ENCODE data around the gene TBCD. TPM values are rescaled to one million over a fixed set of nuclear protein-coding genes. Genes with fewer than 3 reads are reported as not detected.

TBCD gene
- total RNA-seq, 2 donors from 2014 or later = 38.9 to 74.8 TPM

DNA sequence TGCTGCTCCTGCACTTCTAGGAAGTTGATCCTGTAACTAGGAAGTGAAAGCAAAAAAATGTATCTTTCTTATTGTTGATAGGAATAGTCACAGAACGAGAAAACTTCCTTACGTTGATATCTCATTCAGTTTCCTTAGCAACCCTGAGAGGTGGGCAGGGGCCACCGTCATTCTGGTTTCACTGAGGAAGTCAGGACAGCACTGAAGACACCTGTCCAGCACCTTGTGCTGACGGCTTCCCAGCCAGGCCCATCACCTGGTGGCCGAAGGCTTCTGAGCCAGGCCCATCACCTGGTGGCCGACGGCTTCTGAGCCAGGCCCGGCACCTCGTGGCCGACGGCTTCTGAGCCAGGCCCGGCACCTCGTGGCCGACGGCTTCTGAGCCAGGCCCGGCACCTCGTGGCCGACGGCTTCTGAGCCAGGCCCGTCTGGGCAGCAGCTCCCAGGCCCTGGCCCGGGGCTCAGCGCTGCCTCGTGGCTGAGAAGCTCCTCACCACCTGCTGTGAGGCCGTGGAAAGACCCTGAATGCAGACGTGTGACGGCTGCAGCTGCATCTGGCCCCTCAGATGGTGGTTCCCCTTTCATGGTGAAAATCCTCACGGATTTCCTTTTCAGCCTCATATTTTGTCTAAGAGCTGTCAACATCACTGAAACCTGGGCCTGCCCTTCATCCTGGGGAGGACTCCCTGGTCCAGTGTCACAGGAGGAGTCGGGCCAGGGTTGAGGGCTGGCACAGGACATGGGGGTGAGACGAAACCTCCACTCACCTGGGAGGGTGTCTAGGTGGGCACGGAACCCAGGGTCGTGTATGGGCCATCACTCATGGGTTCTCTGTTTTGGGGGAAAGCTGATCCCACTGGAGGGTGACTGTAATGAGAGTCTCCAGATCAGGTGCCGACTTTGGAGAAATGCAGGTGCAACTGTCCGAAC is 121.0 kb downstream of the TBCD start:
- no peak for DNase-seq
- no peak overlapping the region for H3K4me3 ChIP-seq
- H3K27me3 ChIP-seq = no peaks in the 10 kb centered on the region
- intact Hi-C loops (cut with DNase I) = loop anchor here (5.0 kb wide), 1 partner anchor 44 kb away; no protein-coding TSS in a partner anchor
- no peak for ATAC-seq
- TF ChIP-seq POLR2A (IDR thresholded peaks at IDR 0.05) = no peak
- no peak for TF ChIP-seq CTCF (IDR thresholded peaks at IDR 0.05)
- WGBS, 2 donors = 87 to 92% methylated on average over 13 to 25 of the region's 33 CpGs
- H3K4me1 ChIP-seq = peaks cover 14% of the 10 kb centered on the region
- no peaks in the 10 kb centered on the region for H3K9me3 ChIP-seq
- H3K36me3 ChIP-seq (replicated peaks in 1 of 2; ENCODE audit: insufficient read depth in 1 of 2, low read depth in 2 of 2) = peaks cover 0 to 4% of the 10 kb centered on the region in 2 donors
- no peak overlapping the region for H3K27ac ChIP-seq

GRCh38 chr17:82873521-82873920 is 121.7 kb downstream of the TBCD start:
- H3K36me3 ChIP-seq (replicated peaks in 1 of 2; ENCODE audit: insufficient read depth in 1 of 2, low read depth in 2 of 2) = peaks cover 0 to 4% of the 10 kb centered on the region in 2 donors
- peaks cover 14% of the 10 kb centered on the region for H3K4me1 ChIP-seq
- TF ChIP-seq CTCF (IDR thresholded peaks at IDR 0.05) = no peak
- TF ChIP-seq POLR2A (IDR thresholded peaks at IDR 0.05) = no peak
- H3K4me3 ChIP-seq = no peak overlapping the region
- H3K9me3 ChIP-seq = no peaks in the 10 kb centered on the region
- WGBS, 2 donors = 92 to 94% methylated on average over 19 of the region's 19 CpGs
- no peak overlapping the region for H3K27ac ChIP-seq
- DNase-seq = no peak
- no peak for ATAC-seq
- H3K27me3 ChIP-seq = no peaks in the 10 kb centered on the region
- intact Hi-C loops (cut with DNase I) = loop anchor here (5.0 kb wide), 1 partner anchor 44 kb away; no protein-coding TSS in a partner anchor

DNA sequence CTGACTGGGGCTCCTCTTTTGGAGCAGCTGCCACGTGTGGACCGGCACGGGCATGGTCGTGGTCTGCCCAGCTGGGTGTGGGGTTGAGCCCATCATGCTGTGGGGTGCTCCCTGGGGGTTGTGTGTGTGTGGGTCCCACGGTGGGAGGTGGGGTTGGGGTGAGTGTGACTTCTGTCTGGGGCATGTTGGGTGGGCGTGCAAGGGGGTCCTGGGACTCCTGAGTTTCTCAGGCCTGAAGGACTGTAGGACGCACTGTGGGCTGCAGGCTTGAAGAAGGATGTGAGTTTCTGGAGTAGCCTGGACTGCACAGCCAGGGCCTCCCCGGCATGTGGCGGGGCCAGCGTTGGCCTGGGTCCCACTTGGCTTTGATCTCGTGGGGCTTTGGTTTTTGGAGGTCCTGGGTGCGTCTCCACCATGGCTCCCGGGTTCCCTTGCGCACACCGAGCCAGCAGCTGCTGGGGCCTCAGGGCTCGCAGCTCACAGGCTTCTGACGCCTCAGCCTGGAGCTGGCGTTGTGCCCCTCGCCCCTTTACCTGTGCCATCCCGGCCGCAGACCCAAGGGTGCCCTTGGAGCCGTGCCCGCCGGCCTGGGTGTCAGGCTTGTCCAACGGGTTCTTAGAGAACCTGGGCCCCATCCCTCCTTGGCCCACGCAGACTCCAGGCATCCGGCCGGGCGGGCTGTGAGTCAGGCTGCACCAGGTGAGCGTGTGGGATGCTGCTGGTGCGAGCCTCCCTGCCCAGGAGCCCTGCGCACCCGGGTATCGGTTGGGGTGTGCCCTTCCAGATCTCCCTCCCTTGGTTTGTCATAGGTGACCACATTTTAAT is 122.4 kb downstream of the TBCD start:
- WGBS, 2 donors = 89 to 97% methylated on average over 12 to 32 of the region's 34 CpGs
- Histone ChIP-seq H3K9me3 (no peaks in the 10 kb centered on the region), H3K36me3 (replicated peaks in 1 of 2; ENCODE audit: insufficient read depth in 1 of 2, low read depth in 2 of 2) (peaks cover 0 to 4% of the 10 kb centered on the region in 2 donors), H3K4me3 (no peak overlapping the region), H3K27me3 (no peaks in the 10 kb centered on the region), H3K27ac (no peak overlapping the region), H3K4me1 (peaks cover 14% of the 10 kb centered on the region)
- ATAC-seq (no peak), DNase-seq (no peak)
- no peak for TF ChIP-seq CTCF (IDR thresholded peaks at IDR 0.05)
- TF ChIP-seq POLR2A (IDR thresholded peaks at IDR 0.05) = no peak
- intact Hi-C loops (cut with DNase I) = loop anchor here (5.0 kb wide), 1 partner anchor 43 kb away; no protein-coding TSS in a partner anchor

- H3K4me1 ChIP-seq = peaks cover 14% of the 10 kb centered on the region
- peak overlapping the region in 1 of 4 donors; percentile 76 for H3K27ac ChIP-seq
- WGBS, 2 donors = 74 to 79% methylated on average over 14 to 18 of the region's 19 CpGs
- intact Hi-C loops (cut with DNase I) = no loop called here
- H3K4me3 ChIP-seq = no peak overlapping the region
- no peak for TF ChIP-seq CTCF (IDR thresholded peaks at IDR 0.05)
- no peak for TF ChIP-seq POLR2A (IDR thresholded peaks at IDR 0.05)
- H3K27me3 ChIP-seq = no peaks in the 10 kb centered on the region
- H3K9me3 ChIP-seq = no peaks in the 10 kb centered on the region
- H3K36me3 ChIP-seq (replicated peaks in 1 of 2; ENCODE audit: insufficient read depth in 1 of 2, low read depth in 2 of 2) = peaks cover 0 to 2% of the 10 kb centered on the region in 2 donors
- ATAC-seq (no peak), DNase-seq (no peak)
Measured at GRCh38 chr17:82875407-82875856, 123.6 kb downstream of the TBCD start.
